ENCODE data around the gene PLD2. TPM values are rescaled to one million over a fixed set of nuclear protein-coding genes. Genes with fewer than 3 reads are reported as not detected.
A peak's percentile ranks its signal among the peaks of the same experiment; 100 is the strongest.
"Not testable (repeated sequence)": the region's sequence is repeated elsewhere in the genome, so short reads cannot be mapped to it uniquely, and the experiment has no call there.

Gene PLD2
- total RNA-seq, 1 donor from 2014 or later = 6.7 TPM

DNA sequence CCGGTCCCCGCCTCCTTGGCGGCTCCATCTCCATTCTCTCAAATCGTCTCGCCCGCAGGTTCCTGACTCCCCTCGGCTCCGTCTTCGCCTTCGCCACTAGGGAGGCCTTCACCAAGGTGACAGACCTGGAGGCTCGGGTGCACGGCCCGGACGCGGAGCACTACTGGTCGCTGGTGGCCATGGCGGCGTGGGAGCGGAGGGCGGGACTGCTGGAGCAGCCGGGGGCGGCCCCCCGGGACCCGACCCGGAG lies 17.3 kb upstream of the PLD2 start:
- no peak for DNase-seq (ENCODE audit: low read depth)

- peak; percentile 85 for DNase-seq (ENCODE audit: low read depth)
These were observed 16.8 kb upstream of the PLD2 start for GRCh38 chr17:4789951-4790704.

DNA sequence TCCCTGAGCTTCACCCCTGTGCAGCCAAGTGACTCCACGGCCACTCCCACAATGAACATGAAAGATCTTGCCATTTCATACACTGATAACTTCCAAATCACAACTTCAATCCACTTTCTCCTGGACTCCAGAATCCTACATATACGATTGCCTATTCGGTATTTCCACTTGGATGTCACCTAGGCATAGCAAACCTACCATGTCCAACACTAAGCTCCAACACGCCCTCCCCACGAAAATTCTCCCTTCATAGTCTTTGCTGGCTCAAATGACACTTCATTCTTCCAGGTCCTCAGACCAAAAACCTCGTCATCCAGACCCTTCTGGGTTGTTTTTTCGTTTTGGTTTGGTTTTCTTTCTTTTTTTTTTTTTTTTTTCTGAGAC lies 16.3 kb upstream of the PLD2 start:
- DNase-seq (ENCODE audit: low read depth) = no peak

DNA sequence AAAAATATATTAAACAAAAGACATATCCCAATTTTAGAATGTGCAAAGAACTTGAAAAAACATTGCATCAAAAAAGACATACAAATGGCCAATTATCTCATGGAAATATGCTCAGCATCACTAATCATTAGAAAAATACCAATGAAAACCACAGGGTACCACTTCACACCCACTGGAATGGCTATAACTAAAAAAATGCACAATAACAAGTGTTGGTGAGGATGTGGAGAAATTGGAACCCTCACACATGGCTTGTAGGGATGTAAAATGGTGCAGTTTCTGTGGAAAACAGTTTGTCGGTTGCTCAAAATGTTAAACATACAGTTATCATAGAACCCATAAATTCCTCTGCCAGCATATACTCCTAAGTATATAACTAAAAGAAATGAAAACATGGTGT lies 11.8 kb upstream of the PLD2 start:
- DNase-seq (ENCODE audit: low read depth) = no peak

DNA sequence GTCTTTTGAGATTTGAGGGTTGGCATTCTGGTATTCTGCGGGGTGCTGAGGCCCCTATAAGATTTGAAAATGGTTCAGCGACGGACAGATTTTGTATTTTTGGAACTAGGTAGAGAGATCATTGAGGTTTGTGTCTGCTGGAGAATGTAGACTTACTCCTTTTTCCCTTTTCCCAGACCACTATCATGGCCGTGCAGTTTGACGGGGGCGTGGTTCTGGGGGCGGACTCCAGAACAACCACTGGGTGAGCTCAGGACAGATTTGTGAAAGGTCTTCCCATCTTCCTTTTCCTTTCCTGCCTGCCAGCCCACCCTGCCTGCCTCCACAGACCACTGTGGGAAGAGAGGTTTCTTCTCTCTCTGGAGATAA lies 10.4 kb upstream of the PLD2 start:
- DNase-seq (ENCODE audit: low read depth) = peak; percentile 49

DNA sequence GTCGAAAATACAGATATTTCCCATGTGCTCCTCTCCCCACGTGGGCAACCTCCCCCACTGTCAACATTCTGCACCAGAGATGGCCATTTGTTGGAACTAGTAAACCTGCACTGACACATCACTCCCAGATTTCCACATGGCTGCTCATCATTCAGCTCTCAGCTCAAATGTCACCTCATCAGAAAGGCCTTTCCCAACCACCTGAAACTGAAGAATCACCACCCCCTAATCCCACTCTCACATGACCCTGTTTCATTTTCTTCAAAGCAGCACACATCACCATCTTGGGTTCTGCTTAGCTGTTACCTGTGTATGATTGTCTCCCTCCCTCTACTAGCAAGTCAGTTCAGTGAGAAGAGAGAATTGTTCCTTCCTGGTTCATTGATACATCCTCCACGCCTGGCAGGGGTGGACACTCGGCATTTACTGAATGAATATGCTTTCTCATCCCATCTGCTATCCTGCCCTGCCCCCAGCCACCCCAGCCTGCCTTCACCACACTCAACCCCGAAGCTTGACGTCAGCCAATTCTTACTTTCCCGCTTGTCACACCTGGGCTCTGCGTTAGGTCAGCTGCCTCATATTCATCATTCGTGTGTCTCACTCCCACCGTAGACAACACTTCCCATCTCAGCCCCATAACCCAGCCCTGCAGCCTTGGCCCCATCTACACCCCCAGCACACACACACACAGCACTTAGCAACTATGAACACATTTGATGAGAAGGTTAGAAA lies 6.3 kb upstream of the PLD2 start:
- no peak for DNase-seq (ENCODE audit: low read depth)

GRCh38 chr17:4802228-4802627 lies 4.7 kb upstream of the PLD2 start, which contains the start of gene C17orf114:
C17orf114 (minus strand) TSS chr17:4802328.
- no peak for DNase-seq (ENCODE audit: low read depth)

- DNase-seq (ENCODE audit: low read depth) = no peak
These were observed 536 bp upstream of the PLD2 start for GRCh38 chr17:4806456-4806776.

DNA sequence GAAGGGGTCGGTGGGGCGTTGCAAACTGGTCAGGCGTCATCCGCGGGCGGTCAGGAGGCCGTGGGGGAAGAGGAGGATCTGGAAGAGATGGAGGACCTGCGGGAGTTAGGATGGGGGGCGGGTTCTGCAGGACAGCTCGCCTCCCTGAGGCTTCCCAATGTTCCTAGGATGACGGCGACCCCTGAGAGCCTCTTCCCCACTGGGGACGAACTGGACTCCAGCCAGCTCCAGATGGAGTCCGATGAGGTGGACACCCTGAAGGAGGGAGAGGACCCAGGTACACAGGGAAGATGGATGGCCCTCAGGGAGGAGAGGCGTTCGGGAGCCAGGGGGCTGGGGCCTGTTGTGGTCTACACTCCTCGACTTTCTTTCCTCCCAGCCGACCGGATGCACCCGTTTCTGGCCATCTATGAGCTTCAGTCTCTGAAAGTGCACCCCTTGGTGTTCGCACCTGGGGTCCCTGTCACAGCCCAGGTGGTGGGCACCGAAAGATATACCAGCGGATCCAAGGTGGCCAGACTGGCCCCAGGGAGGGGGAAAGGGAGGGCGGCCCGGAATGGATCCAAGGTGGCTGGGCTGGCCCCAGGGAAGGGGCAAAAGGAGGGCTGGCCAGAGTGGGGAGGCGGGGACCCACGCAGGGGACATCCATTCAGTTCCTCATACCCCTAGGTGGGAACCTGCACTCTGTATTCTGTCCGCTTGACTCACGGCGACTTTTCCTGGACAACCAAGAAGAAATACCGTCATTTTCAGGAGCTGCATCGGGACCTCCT lies 839 bp downstream of the PLD2 start:
- DNase-seq (ENCODE audit: low read depth) = no peak

GRCh38 chr17:4808378-4808767 lies 1.4 kb downstream of the PLD2 start:
- DNase-seq (ENCODE audit: low read depth) = peak; percentile 28

DNA sequence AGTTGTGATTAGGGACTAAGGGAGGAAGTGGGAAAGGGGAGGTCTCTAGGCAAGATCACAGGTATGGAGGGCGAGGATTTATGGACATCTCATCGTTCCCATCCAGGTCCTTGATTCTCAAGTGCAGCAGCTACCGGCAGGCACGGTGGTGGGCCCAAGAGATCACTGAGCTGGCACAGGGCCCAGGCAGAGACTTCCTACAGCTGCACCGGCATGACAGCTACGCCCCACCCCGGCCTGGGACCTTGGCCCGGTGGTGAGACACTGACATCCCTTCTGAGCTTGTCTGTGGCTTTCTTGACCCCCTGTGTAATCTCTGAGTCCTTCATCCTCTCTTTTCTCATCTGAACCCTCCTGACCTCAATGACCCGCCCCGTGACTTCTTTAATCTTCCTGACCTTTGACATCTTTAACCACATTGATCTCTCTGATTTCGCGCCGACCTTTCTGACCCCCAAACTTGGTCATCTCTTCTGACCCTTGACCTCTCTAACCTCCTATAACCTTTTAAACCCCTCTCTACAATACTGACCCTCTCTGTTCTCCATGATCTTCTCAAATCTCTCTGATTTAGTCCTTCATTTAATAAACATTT lies 3.8 kb downstream of the PLD2 start:
- no peak for DNase-seq (ENCODE audit: low read depth)

- DNase-seq (ENCODE audit: low read depth) = no peak
These were observed 4.5 kb downstream of the PLD2 start for GRCh38 chr17:4811471-4811870.

GRCh38 chr17:4812690-4813089 lies 5.7 kb downstream of the PLD2 start:
- no peak for DNase-seq (ENCODE audit: low read depth)

- no peak for DNase-seq (ENCODE audit: low read depth)
These were observed 8.2 kb downstream of the PLD2 start for GRCh38 chr17:4815043-4815675.

- DNase-seq (ENCODE audit: low read depth) = no peak
These were observed 9.9 kb downstream of the PLD2 start for GRCh38 chr17:4816826-4817225.

GRCh38 chr17:4818276-4818675 lies 11.3 kb downstream of the PLD2 start:
- DNase-seq (ENCODE audit: low read depth) = no peak

DNA sequence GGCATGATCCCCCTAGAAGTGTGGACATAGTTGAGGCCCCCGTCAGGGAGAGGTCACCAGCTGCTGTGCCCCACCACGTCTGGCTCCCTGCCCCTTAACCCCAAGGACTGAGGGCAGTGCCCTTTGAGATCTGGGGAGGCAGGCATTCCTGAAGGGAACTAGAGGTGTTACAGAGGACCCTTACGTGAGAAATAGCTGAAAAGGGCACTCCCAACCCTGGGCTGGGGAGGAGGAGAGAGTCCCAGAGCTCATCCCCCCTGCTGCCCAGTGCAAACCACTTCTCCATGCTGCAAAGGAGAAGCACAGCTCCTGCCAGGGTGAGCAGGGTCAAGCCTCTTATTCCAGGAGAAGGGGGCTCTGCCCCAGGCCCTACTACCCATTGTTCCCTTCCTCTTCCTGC lies 15.9 kb downstream of the PLD2 start:
- no peak for DNase-seq (ENCODE audit: low read depth)

GRCh38 chr17:4823373-4824089 lies 16.6 kb downstream of the PLD2 start:
- DNase-seq (ENCODE audit: low read depth) = no peak

GRCh38 chr17:4827399-4827798 lies 20.4 kb downstream of the PLD2 start:
- no peak for DNase-seq (ENCODE audit: low read depth)

- DNase-seq (ENCODE audit: low read depth) = not testable (repeated sequence)
These were observed 25.9 kb downstream of the PLD2 start for GRCh38 chr17:4832829-4833177.

All from myocyte (in vitro differentiated cells).